UCSD-AML1 (cell line): Measurements from ENCODE around the gene RNF220.

Experiments
- DNase-seq: peaks from one replicate; lab custom pipeline; 2025; ENCODE audit not compliant: unreplicated experiment; lab: John Stamatoyannopoulos, UW

The RNF220 gene

GRCh38 chr1:44519035-44519676 is 114.1 kb downstream of the RNF220 start:
- DNase-seq, result peak; percentile 63

GRCh38 chr1:44521378-44522080 is 116.5 kb downstream of the RNF220 start:
- no peak for DNase-seq

GRCh38 chr1:44523593-44524591 is 118.8 kb downstream of the RNF220 start:
- no peak for DNase-seq

GRCh38 chr1:44524655-44525500 is 119.8 kb downstream of the RNF220 start:
- no peak for DNase-seq

GRCh38 chr1:44526295-44527073 is 121.4 kb downstream of the RNF220 start:
- DNase-seq, result no peak

- no peak for DNase-seq
These were observed 126.9 kb downstream of the RNF220 start for GRCh38 chr1:44531785-44532566.

- DNase-seq, result no peak
These were observed 127.5 kb downstream of the RNF220 start for GRCh38 chr1:44532567-44532944.

- DNase-seq, result no peak
These were observed 129.7 kb downstream of the RNF220 start for GRCh38 chr1:44534771-44535170.

GRCh38 chr1:44536357-44537209 is 131.5 kb downstream of the RNF220 start:
- no peak for DNase-seq

- DNase-seq, result no peak
These were observed 132.5 kb downstream of the RNF220 start for GRCh38 chr1:44537538-44537937.

GRCh38 chr1:44537956-44538355 is 132.9 kb downstream of the RNF220 start:
- no peak for DNase-seq

GRCh38 chr1:44539991-44540730 is 135.1 kb downstream of the RNF220 start:
- DNase-seq, result no peak

GRCh38 chr1:44542420-44543063 is 137.5 kb downstream of the RNF220 start:
- DNase-seq, result no peak

GRCh38 chr1:44543064-44543744 is 138.1 kb downstream of the RNF220 start:
- DNase-seq, result no peak

GRCh38 chr1:44543786-44544185 is 138.7 kb downstream of the RNF220 start:
- DNase-seq, result no peak

- no peak for DNase-seq
These were observed 139.9 kb downstream of the RNF220 start for GRCh38 chr1:44544960-44545359.
